Prostate gland (tissue), 2 donors: ENCODE data around the gene BCAP29. TPM values are rescaled to one million over a fixed set of nuclear protein-coding genes. Genes with fewer than 3 reads are reported as not detected.
"Not testable (repeated sequence)": the region's sequence is repeated elsewhere in the genome, so short reads cannot be mapped to it uniquely, and the experiment has no call there.

ENCODE experiments used
- DNase-seq: peaks from one replicate; pipeline ENCODE4 v3.0.0-alpha.2; 2019; ENCODE audit warnings: low spot score
- H3K27ac ChIP-seq, 2 donors: fragments of 200-600 bp; sonication (generic); 2 replicates each; pipeline ENCODE4 v1.5.1; 2017 to 2019
- H3K27me3 ChIP-seq: fragments of 200-600 bp; sonication (generic); replicated peaks from 2 replicates; pipeline ENCODE4 v1.5.1; 2019; ENCODE audit not compliant: insufficient read depth
- H3K36me3 ChIP-seq, 2 donors: fragments of 200-600 bp; sonication (generic); 1 replicate in 1 of 2; 2 replicates in 1 of 2; pipeline versions ENCODE4 v1.5.1 to v1.8.1; 2017 to 2019
- H3K4me1 ChIP-seq: fragments of 200-600 bp; sonication (generic); replicated peaks from 2 replicates; pipeline ENCODE4 v1.5.1; 2019
- H3K4me3 ChIP-seq, 2 donors: fragments of 200-600 bp; sonication (generic); 2 replicates each; pipeline ENCODE4 v1.5.1; 2017 to 2019
- H3K9me3 ChIP-seq: fragments of 200-600 bp; sonication (generic); 2 replicates; pipeline ENCODE4 v1.5.1; 2017
- POLR2A ChIP-seq: fragments of 450-650 bp; IDR thresholded peaks from one replicate; pipeline ENCODE4 v1.6.1; 2016; ENCODE audit warnings: antibody characterized with exemption, mild to moderate bottlenecking
- POLR2AphosphoS5 ChIP-seq: sonication (generic); formaldehyde crosslinking; IDR thresholded peaks from one replicate; pipeline ENCODE4 v1.6.1; 2017; ENCODE audit warnings: antibody characterized with exemption
- WGBS: methylation state at CpG from one replicate; pipeline ENCODE4 v1.1.5; 2018; 5-methylcytosine and 5-hydroxymethylcytosine counted together
- intact Hi-C: fragments of 100-400 bp; cut with DNase I; formaldehyde crosslinking; loops from one replicate; pipeline ENCODE4 v1.14.2; 2022
- total RNA-seq, 2 donors: library from RNA; depleted of rRNA; stranded (reverse); fragments of >200 nt; gene quantifications; one replicate each; pipeline ENCODE4 v1.1.0, GENCODE V29; 2016
- TF ChIP-seq, protein P1 (sequence below), 4 experiments: fragments of 200-600 bp in 2 of 4; fragments of 450-650 bp in 2 of 4; sonication (generic) in 2 of 4; IDR thresholded peaks; 1 replicate in 3 of 4; 2 replicates in 1 of 4; pipeline ENCODE4 v1.5.1; 2016 to 2019; ENCODE audit warnings: antibody characterized with exemption in 4 of 4, mild to moderate bottlenecking in 2 of 4, moderate library complexity in 2 of 4

Gene BCAP29, protein sequence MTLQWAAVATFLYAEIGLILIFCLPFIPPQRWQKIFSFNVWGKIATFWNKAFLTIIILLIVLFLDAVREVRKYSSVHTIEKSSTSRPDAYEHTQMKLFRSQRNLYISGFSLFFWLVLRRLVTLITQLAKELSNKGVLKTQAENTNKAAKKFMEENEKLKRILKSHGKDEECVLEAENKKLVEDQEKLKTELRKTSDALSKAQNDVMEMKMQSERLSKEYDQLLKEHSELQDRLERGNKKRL
- total RNA-seq = 10 to 100 TPM; 95.4 to 99.9 TPM

- Histone ChIP-seq H3K27ac (peak within 1 kb of the TSS; percentile 88 to 94), H3K9me3 (no peaks in the 10 kb centered on the region), H3K36me3 (no peaks in the 10 kb centered on the region), H3K4me1 (no peaks in the 10 kb centered on the region), H3K27me3 (no peaks in the 10 kb centered on the region), H3K4me3 (peak within 1 kb of the TSS; percentile 76 to 88)
- intact Hi-C loops = no loop called here
- TF ChIP-seq POLR2A (peak; percentile 61), POLR2AphosphoS5 (no peak)
- TF ChIP-seq, protein P1, sequence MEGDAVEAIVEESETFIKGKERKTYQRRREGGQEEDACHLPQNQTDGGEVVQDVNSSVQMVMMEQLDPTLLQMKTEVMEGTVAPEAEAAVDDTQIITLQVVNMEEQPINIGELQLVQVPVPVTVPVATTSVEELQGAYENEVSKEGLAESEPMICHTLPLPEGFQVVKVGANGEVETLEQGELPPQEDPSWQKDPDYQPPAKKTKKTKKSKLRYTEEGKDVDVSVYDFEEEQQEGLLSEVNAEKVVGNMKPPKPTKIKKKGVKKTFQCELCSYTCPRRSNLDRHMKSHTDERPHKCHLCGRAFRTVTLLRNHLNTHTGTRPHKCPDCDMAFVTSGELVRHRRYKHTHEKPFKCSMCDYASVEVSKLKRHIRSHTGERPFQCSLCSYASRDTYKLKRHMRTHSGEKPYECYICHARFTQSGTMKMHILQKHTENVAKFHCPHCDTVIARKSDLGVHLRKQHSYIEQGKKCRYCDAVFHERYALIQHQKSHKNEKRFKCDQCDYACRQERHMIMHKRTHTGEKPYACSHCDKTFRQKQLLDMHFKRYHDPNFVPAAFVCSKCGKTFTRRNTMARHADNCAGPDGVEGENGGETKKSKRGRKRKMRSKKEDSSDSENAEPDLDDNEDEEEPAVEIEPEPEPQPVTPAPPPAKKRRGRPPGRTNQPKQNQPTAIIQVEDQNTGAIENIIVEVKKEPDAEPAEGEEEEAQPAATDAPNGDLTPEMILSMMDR (IDR thresholded peaks at IDR 0.05) = peak in 3 of 4 experiments; percentile 27 to 51 (median 48)
- DNase-seq = peak; percentile 63
- under 1% methylated on average over 56 of the region's 89 CpGs for WGBS
These were observed at the start of gene BCAP29 for GRCh38 chr7:107579885-107580715. TSS of gene BCAP29 (plus strand) at chr7:107580246. CDS start at chr7:107580773, 527 bp downstream.

- TF ChIP-seq, protein P1 (IDR thresholded peaks at IDR 0.05) = no peak
- TF ChIP-seq POLR2A = no peak
- TF ChIP-seq POLR2AphosphoS5 = no peak
- Histone ChIP-seq H3K27me3 (no peaks in the 10 kb centered on the region), H3K4me3 (no peak overlapping the region), H3K4me1 (peaks cover 4% of the 10 kb centered on the region), H3K36me3 (no peaks in the 10 kb centered on the region), H3K27ac (no peak overlapping the region), H3K9me3 (no peaks in the 10 kb centered on the region)
- DNase-seq = no peak
- intact Hi-C loops = no loop called here
These were observed 49.3 kb upstream of the BCAP29 start for GRCh38 chr7:107530751-107531150.

- H3K9me3 ChIP-seq = no peaks in the 10 kb centered on the region
- peaks cover 4% of the 10 kb centered on the region for H3K4me1 ChIP-seq
- no peak overlapping the region for H3K4me3 ChIP-seq
- no peak for DNase-seq
- intact Hi-C loops = no loop called here
- no peaks in the 10 kb centered on the region for H3K36me3 ChIP-seq
- TF ChIP-seq POLR2AphosphoS5 (no peak), POLR2A (no peak)
- TF ChIP-seq, protein P1 (IDR thresholded peaks at IDR 0.05) = no peak
- H3K27me3 ChIP-seq = no peaks in the 10 kb centered on the region
- no peak overlapping the region for H3K27ac ChIP-seq
These were observed 45.9 kb upstream of the BCAP29 start for GRCh38 chr7:107534139-107534538.

DNA sequence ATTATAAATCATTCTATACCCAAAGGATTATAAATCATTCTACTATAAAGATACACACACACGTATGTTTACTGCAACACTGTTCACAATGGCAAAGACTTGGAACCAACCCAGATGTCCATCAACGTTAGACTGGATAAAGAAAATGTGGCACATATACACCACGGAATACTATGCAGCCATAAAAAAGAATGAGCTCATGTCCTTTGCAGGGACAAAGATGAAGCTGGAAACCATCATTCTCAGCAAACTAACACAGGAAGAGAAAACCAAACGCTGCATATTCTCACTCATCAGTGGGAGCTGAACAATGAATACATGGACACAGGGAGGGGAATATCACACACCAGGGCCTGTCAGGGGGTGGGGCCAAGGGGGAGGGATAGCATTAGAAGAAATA, 42.8 kb upstream of the BCAP29 start:
- 87% methylated on average over 4 of the region's 4 CpGs for WGBS

DNA sequence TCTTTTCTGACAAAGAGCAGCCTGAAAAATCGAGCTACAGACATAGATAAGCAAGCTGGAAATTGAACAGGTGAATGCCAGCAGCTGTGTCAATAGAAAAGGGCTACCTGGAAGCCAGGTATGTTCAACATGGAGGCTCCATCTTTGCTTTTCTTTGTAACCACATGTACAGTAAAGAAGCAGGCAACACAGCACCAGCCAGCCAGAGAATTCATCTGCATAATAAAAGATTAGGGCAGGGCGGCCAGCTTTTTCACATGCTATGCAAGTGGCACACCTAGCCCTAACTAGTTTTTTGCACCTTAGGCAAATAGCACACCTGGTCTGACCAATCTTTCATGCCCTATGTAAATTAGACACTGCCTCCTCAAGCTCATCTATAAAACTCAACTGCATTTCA, 42.0 kb upstream of the BCAP29 start:
- no peaks in the 10 kb centered on the region for H3K36me3 ChIP-seq
- intact Hi-C loops = no loop called here
- no peaks in the 10 kb centered on the region for H3K9me3 ChIP-seq
- no peaks in the 10 kb centered on the region for H3K27me3 ChIP-seq
- H3K4me3 ChIP-seq = no peak overlapping the region
- no peak overlapping the region for H3K27ac ChIP-seq
- 48% methylated on average over 2 of the region's 2 CpGs for WGBS
- no peak for DNase-seq
- TF ChIP-seq, protein P1 (IDR thresholded peaks at IDR 0.05) = no peak
- no peak for TF ChIP-seq POLR2A
- no peak for TF ChIP-seq POLR2AphosphoS5
- H3K4me1 ChIP-seq = no peaks in the 10 kb centered on the region

More for the DNA sequence above, 42.8 kb upstream of the BCAP29 start:
- H3K27me3 ChIP-seq, H3K4me1 ChIP-seq, intact Hi-C loops, DNase-seq, H3K36me3 ChIP-seq, H3K27ac ChIP-seq, H3K4me3 ChIP-seq, H3K9me3 ChIP-seq: not testable (repeated sequence)
